Measurements from ENCODE around the gene DHRS12. TPM values are rescaled to one million over a fixed set of nuclear protein-coding genes. Genes with fewer than 3 reads are reported as not detected.

Gene DHRS12
- total RNA-seq, 1 experiment from 2014 or later: 6.8 TPM

DNA sequence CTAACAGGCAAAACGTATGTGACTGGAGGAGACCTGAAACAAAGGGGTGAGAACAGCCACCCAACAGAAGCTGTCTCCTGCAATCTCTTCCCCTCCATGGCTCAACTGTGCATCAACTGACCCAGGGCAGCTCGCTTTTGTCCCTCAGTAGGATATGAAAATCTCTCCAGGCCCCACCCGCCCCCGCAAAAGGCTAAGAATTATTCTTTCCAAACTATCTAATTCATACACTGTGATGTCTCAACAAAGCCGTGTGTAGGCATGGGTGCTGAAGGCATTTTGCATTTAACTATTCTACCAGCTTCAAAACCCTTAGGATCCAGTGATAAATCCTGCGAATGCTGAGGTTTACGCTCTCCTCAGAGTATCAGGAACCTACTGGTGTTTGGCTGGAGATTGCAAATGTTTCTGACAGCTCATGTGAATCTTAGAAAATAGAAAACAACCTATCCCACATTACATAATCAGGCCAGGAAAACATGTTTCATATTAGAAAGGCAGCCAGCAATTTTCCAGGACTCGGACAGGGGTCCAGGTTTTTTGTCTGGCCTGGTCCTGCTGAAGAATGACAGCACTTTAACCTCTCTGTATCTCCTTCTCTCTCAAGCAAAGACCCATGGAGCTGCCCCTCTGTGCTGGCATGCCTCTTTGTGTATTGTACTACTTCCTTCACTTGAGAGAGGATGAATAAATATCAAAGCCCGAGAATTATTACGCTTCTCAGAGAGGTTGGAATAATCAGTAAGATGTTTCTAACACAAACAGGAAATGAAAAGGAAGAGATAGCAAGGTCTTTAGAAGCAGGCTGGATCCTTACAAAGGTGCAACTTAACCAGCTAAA, 17.3 kb downstream of the DHRS12 start:
- Mint-ChIP-seq H3K27me3 (ENCODE audit: insufficient read depth, unreplicated experiment) (no peaks in the 10 kb centered on the region), H3K4me1 (ENCODE audit: insufficient read depth, unreplicated experiment) (peaks cover under 1% of the 10 kb centered on the region), H3K4me3 (ENCODE audit: unreplicated experiment) (no peak overlapping the region), H3K36me3 (ENCODE audit: insufficient read depth, unreplicated experiment) (peaks cover 6% of the 10 kb centered on the region), H3K27ac (ENCODE audit: low read depth, unreplicated experiment) (no peak overlapping the region), H3K9me3 (ENCODE audit: unreplicated experiment) (no peaks in the 10 kb centered on the region)
- intact Hi-C loops (cut with micrococcal nuclease): no loop called here
- BruUV-seq (replicated peaks): no TSS peak
- POLR2A ChIA-PET: no interaction called here
- TF ChIP-seq, protein P1, sequence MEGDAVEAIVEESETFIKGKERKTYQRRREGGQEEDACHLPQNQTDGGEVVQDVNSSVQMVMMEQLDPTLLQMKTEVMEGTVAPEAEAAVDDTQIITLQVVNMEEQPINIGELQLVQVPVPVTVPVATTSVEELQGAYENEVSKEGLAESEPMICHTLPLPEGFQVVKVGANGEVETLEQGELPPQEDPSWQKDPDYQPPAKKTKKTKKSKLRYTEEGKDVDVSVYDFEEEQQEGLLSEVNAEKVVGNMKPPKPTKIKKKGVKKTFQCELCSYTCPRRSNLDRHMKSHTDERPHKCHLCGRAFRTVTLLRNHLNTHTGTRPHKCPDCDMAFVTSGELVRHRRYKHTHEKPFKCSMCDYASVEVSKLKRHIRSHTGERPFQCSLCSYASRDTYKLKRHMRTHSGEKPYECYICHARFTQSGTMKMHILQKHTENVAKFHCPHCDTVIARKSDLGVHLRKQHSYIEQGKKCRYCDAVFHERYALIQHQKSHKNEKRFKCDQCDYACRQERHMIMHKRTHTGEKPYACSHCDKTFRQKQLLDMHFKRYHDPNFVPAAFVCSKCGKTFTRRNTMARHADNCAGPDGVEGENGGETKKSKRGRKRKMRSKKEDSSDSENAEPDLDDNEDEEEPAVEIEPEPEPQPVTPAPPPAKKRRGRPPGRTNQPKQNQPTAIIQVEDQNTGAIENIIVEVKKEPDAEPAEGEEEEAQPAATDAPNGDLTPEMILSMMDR (IDR thresholded peaks at IDR 0.05; ENCODE audit: unreplicated experiment): no peak
- DNase-seq (ENCODE audit: unreplicated experiment): no peak
- CTCF ChIA-PET: interaction anchor here (1.0 to 2.4 kb wide), 3 partner anchors 9 to 500 kb away, joined by 4 to 13 read pairs (median 6); no protein-coding TSS in a partner anchor

DNA sequence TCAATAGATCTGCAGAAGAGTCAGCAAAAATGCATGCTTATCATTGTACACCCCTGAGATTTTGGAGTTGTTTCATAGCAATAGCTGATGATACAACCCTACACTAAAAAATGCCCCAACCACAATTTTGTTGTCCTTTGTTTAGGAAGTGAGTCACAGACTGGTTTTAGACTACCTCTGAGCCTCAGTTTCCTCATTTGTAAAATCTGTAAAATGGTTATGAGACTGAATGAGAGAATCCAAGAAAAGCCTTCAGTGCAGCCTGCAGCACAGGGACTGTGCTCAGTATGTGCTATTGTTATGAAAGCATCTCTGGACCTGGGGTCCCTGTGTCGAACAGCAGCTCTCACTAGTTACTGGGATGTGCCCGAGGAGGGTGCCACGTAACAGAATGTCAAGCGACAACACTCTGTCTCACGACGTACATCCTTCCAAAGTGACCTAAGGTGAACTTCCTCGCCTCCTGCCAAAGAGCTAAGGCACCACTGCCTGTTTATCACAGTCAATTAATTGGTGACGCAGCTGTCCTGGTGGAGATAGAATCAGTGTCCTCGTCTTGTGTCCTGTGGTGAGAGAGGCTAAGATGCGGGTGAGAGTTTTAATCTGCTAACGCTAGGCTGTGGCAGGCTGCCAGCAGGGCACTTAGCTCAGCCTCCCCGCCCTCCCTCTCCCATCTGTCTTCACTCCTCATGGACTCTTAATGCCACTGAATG, 18.1 kb downstream of the DHRS12 start:
- intact Hi-C loops (cut with micrococcal nuclease): no loop called here
- no peak overlapping the region for H3K27ac Mint-ChIP-seq (ENCODE audit: low read depth, unreplicated experiment)
- DNase-seq (ENCODE audit: unreplicated experiment): no peak
- H3K4me1 Mint-ChIP-seq (ENCODE audit: insufficient read depth, unreplicated experiment): peaks cover 6% of the 10 kb centered on the region
- TF ChIP-seq, protein P1 (IDR thresholded peaks at IDR 0.05; ENCODE audit: unreplicated experiment): no peak
- ChIA-PET POLR2A (interaction anchor here (1.4 kb wide), 1 partner anchor 16 kb away, joined by 3 read pairs; no protein-coding TSS in a partner anchor), CTCF (interaction anchor here (0.5 to 2.4 kb wide), 4 partner anchors 10 to 637 kb away, joined by 4 to 13 read pairs (median 5); no protein-coding TSS in a partner anchor)
- H3K4me3 Mint-ChIP-seq (ENCODE audit: unreplicated experiment): no peak overlapping the region
- BruUV-seq (replicated peaks): no TSS peak
- no peaks in the 10 kb centered on the region for H3K9me3 Mint-ChIP-seq (ENCODE audit: unreplicated experiment)
- no peaks in the 10 kb centered on the region for H3K27me3 Mint-ChIP-seq (ENCODE audit: insufficient read depth, unreplicated experiment)
- H3K36me3 Mint-ChIP-seq (ENCODE audit: insufficient read depth, unreplicated experiment): peaks cover 6% of the 10 kb centered on the region

DNA sequence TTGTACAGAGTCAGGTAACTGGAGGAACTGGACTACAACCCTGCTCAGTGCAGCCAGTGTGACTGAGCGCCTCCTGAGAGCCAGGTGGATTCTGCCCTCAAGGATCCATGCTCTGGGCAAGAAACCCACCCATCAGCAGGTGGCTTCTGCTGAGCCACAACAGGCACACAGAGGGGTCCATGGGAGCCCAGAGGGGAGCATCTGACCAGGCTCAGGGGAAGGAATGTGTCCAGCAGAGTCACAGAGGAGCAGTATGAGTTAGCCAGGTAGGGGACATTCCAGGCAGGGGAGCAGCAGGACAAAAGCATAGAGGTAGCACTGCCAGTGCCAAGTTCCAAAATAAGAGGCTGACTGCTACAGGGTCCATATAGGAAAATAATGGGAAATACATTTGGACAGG, 19.9 kb downstream of the DHRS12 start:
- Mint-ChIP-seq H3K27me3 (ENCODE audit: insufficient read depth, unreplicated experiment) (no peaks in the 10 kb centered on the region), H3K4me3 (ENCODE audit: unreplicated experiment) (no peak overlapping the region), H3K4me1 (ENCODE audit: insufficient read depth, unreplicated experiment) (peaks cover 11% of the 10 kb centered on the region), H3K36me3 (ENCODE audit: insufficient read depth, unreplicated experiment) (no peaks in the 10 kb centered on the region), H3K9me3 (ENCODE audit: unreplicated experiment) (no peaks in the 10 kb centered on the region), H3K27ac (ENCODE audit: low read depth, unreplicated experiment) (no peak overlapping the region)
- no TSS peak for BruUV-seq (replicated peaks)
- ChIA-PET POLR2A (interaction anchor here (2.0 kb wide), 1 partner anchor 11 kb away, joined by 10 read pairs; no protein-coding TSS in a partner anchor), CTCF (no interaction called here)
- intact Hi-C loops (cut with micrococcal nuclease): loop anchor here (5.0 kb wide), 1 partner anchor 332 kb away; the partner anchor contains the start of gene INTS6
- TF ChIP-seq, protein P1 (IDR thresholded peaks at IDR 0.05; ENCODE audit: unreplicated experiment): no peak
- no peak for DNase-seq (ENCODE audit: unreplicated experiment)

All from MCF 10A (cell line).